ENCODE measurements around the gene WNK2.
A peak's percentile ranks its signal among the peaks of the same experiment; 100 is the strongest.

Gene WNK2

GRCh38 chr9:93280661-93281259 lies 96.8 kb downstream of the WNK2 start:
- no peak for TF ChIP-seq CTCF (conservative IDR thresholded peaks at IDR 0.05; ENCODE audit: control insufficient read depth, insufficient read depth, low read depth, low read length)
- DNase-seq (ENCODE audit: low read depth), result no peak
- H3K4me3 ChIP-seq (ENCODE audit: control insufficient read depth, low read depth, low read length), result no peak overlapping the region

GRCh38 chr9:93286252-93287188 lies 102.6 kb downstream of the WNK2 start:
- no peak for DNase-seq (ENCODE audit: low read depth)
- H3K4me3 ChIP-seq (ENCODE audit: control insufficient read depth, low read depth, low read length), result no peak overlapping the region
- no peak for TF ChIP-seq CTCF (conservative IDR thresholded peaks at IDR 0.05; ENCODE audit: control insufficient read depth, insufficient read depth, low read depth, low read length)

GRCh38 chr9:93287189-93287552 lies 103.2 kb downstream of the WNK2 start:
- no peak for TF ChIP-seq CTCF (conservative IDR thresholded peaks at IDR 0.05; ENCODE audit: control insufficient read depth, insufficient read depth, low read depth, low read length)
- DNase-seq (ENCODE audit: low read depth), result no peak
- no peak overlapping the region for H3K4me3 ChIP-seq (ENCODE audit: control insufficient read depth, low read depth, low read length)

DNA sequence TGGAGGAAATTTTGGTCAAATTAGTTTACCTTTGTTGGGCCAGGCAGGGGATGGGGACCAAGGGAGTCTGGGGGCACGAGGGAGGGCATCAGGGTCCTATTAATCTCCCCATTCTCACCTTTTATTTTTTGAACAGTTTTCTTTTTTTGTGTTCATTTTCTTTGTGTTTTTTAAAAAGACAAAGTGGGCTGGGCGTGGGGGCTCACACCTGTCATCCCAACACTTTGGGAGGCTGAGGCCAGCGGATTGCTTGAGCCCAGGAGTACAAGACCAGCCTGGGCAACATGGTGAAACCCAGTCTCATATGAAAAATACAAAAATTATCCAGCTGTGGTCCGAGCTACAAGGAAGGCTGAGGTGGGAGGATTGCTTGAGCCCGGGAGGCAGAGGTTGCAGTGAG lies 103.7 kb downstream of the WNK2 start:
- no peak overlapping the region for H3K4me3 ChIP-seq (ENCODE audit: control insufficient read depth, low read depth, low read length)
- no peak for DNase-seq (ENCODE audit: low read depth)
- no peak for TF ChIP-seq CTCF (conservative IDR thresholded peaks at IDR 0.05; ENCODE audit: control insufficient read depth, insufficient read depth, low read depth, low read length)

DNA sequence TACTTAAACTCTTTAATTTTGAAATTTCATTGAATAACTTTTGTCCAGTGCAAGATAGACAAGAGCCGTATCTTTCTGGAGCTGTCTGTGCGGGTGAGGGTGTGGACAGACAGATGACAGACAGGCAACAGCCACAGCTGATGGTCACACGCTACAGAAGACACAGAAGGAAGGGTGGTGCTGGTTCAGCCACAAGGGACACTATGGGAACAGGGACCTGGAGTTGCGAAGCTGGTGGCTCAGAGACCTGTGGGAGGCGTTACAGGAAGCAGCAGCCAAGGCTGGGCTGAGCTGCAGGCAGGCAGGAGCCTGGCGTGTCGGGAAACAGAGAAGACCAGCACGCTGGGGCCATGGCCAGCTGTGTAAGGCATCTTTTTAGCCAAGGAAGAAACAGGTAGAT lies 104.4 kb downstream of the WNK2 start:
- TF ChIP-seq CTCF (conservative IDR thresholded peaks at IDR 0.05; ENCODE audit: control insufficient read depth, insufficient read depth, low read depth, low read length), result no peak
- no peak for DNase-seq (ENCODE audit: low read depth)
- no peak overlapping the region for H3K4me3 ChIP-seq (ENCODE audit: control insufficient read depth, low read depth, low read length)

- no peak for TF ChIP-seq CTCF (conservative IDR thresholded peaks at IDR 0.05; ENCODE audit: control insufficient read depth, insufficient read depth, low read depth, low read length)
- peak; percentile 80 for DNase-seq (ENCODE audit: low read depth)
Observed at GRCh38 chr9:93288891-93289883, 105.2 kb downstream of the WNK2 start.

More at GRCh38 chr9:93288891-93289883, 105.2 kb downstream of the WNK2 start:
- H3K4me3 ChIP-seq (ENCODE audit: control insufficient read depth, low read depth, low read length), result no peak overlapping the region
